SK-N-SH treated with all-trans-retinoic acid at 6 μM for 48 hours (cell line): ENCODE data around the gene FANCC.

Experiments
- ATAC-seq: fragments of 200-7000 bp; cut with Tn5 transposase; 3 replicates; pipeline ENCODE4 v1.9.1; 2020; ENCODE audit warnings: mild to moderate bottlenecking, moderate library complexity
- ARNTL ChIP-seq: fragments of 450-650 bp; formaldehyde crosslinking; IDR thresholded peaks from 2 replicates; pipeline ENCODE4 v1.5.0; 2020; ENCODE audit warnings: low read depth, mild to moderate bottlenecking, moderate library complexity, borderline replicate concordance
- BACH2 ChIP-seq: fragments of 250-450 bp; sonication (Bioruptor Pico); IDR thresholded peaks from 2 replicates; pipeline ENCODE4 v1.9.0; 2021; ENCODE audit warnings: mild to moderate bottlenecking, borderline replicate concordance
- CSDC2 ChIP-seq: fragments of 250-450 bp; sonication (Bioruptor Pico); IDR thresholded peaks from 2 replicates; pipeline ENCODE4 v1.5.0; 2020; ENCODE audit warnings: mild to moderate bottlenecking, moderate library complexity
- ESRRG ChIP-seq: fragments of 250-450 bp; sonication (Bioruptor Pico); IDR thresholded peaks from 2 replicates; pipeline ENCODE4 v1.6.1; 2021; ENCODE audit warnings: mild to moderate bottlenecking
- GLIS3 ChIP-seq: fragments of 250-450 bp; sonication (Bioruptor Pico); IDR thresholded peaks from 2 replicates; pipeline ENCODE4 v1.5.0; 2020; ENCODE audit warnings: mild to moderate bottlenecking, moderate library complexity
- OSR1 ChIP-seq: fragments of 250-450 bp; sonication (Bioruptor Pico); IDR thresholded peaks from 2 replicates; pipeline ENCODE4 v1.8.0; 2022; ENCODE audit warnings: moderate library complexity, mild to moderate bottlenecking, inconsistent platforms
- PPARA ChIP-seq: fragments of 250-450 bp; sonication (Bioruptor Pico); IDR thresholded peaks from 2 replicates; pipeline ENCODE4 v1.5.0; 2020; ENCODE audit warnings: mild to moderate bottlenecking, borderline replicate concordance
- SNAI2 ChIP-seq: fragments of 250-450 bp; sonication (Bioruptor Pico); IDR thresholded peaks from 2 replicates; pipeline ENCODE4 v1.5.0; 2020; ENCODE audit warnings: mild to moderate bottlenecking, moderate library complexity
- TCF4 ChIP-seq: fragments of 250-450 bp; sonication (Bioruptor Pico); IDR thresholded peaks from 2 replicates; pipeline ENCODE4 v1.8.0; 2021; ENCODE audit warnings: mild to moderate bottlenecking, moderate library complexity, borderline replicate concordance
- TOX ChIP-seq: fragments of 250-450 bp; sonication (Bioruptor Pico); IDR thresholded peaks from 2 replicates; pipeline ENCODE4 v1.8.0; 2021; ENCODE audit warnings: mild to moderate bottlenecking, moderate library complexity, borderline replicate concordance
- ZC3H10 ChIP-seq: fragments of 250-450 bp; sonication (Bioruptor Pico); IDR thresholded peaks from 2 replicates; pipeline ENCODE4 v1.5.1; 2021; ENCODE audit warnings: mild to moderate bottlenecking, moderate library complexity
- ZFP3 ChIP-seq: fragments of 250-450 bp; sonication (Bioruptor Pico); IDR thresholded peaks from 2 replicates; pipeline ENCODE4 v1.5.0; 2020; ENCODE audit warnings: mild to moderate bottlenecking, moderate library complexity
- ZFP30 ChIP-seq: fragments of 450-650 bp; formaldehyde crosslinking; IDR thresholded peaks from 2 replicates; pipeline ENCODE4 v1.5.0; 2022; ENCODE audit warnings: mild to moderate bottlenecking, moderate library complexity
- ZNF565 ChIP-seq: fragments of 450-650 bp; formaldehyde crosslinking; conservative IDR thresholded peaks from 2 replicates; pipeline ENCODE4 v1.5.0; 2020; ENCODE audit warnings: low read depth, mild to moderate bottlenecking, moderate library complexity
- ZNF70 ChIP-seq: fragments of 450-650 bp; formaldehyde crosslinking; IDR thresholded peaks from 2 replicates; pipeline ENCODE4 v1.5.0; 2020; ENCODE audit warnings: mild to moderate bottlenecking, moderate library complexity
- ZNF8 ChIP-seq: fragments of 450-650 bp; formaldehyde crosslinking; IDR thresholded peaks from 2 replicates; pipeline ENCODE4 v1.5.0; 2020; ENCODE audit warnings: mild to moderate bottlenecking, moderate library complexity
- TF ChIP-seq, protein P1 (sequence below): fragments of 250-450 bp; sonication (Bioruptor Pico); IDR thresholded peaks from 2 replicates; pipeline ENCODE4 v1.5.1; 2021; ENCODE audit warnings: mild to moderate bottlenecking, moderate library complexity
- TF ChIP-seq, protein P2 (sequence below): fragments of 250-450 bp; sonication (Bioruptor Pico); IDR thresholded peaks from 2 replicates; pipeline ENCODE4 v1.5.1; 2020; ENCODE audit warnings: low read depth, mild to moderate bottlenecking, moderate library complexity
- TF ChIP-seq, protein P3 (sequence below): fragments of 250-450 bp; sonication (Bioruptor Pico); IDR thresholded peaks from 2 replicates; pipeline ENCODE4 v1.8.0; 2020; ENCODE audit warnings: mild to moderate bottlenecking, moderate library complexity, borderline replicate concordance
- TF ChIP-seq, protein P4 (sequence below): fragments of 250-450 bp; sonication (Bioruptor Pico); IDR thresholded peaks from 2 replicates; pipeline ENCODE4 v1.8.0; 2021; ENCODE audit warnings: low read depth, mild to moderate bottlenecking, moderate library complexity, borderline replicate concordance

Gene FANCC

DNA sequence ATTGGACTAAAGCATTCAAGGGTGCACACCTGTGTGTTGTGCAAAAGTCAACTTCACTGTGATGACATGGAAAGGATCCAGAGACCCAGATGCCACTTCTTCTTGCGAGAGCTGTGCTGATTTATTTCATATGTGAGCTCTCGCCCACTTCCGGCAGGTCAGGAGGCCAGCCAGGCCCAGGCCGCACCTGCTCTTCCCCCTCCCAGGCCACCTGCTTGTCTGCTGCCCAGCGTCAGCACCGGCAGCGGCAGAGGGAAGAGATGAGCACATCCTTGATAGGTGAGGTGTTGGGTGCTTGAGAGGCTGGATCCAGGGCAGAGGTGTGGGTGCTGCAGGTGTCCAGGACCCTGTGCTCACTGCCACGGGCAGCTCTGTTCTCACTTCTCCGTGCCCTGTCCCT is 242.9 kb downstream of the FANCC start (continued):
- TF ChIP-seq, protein P1, sequence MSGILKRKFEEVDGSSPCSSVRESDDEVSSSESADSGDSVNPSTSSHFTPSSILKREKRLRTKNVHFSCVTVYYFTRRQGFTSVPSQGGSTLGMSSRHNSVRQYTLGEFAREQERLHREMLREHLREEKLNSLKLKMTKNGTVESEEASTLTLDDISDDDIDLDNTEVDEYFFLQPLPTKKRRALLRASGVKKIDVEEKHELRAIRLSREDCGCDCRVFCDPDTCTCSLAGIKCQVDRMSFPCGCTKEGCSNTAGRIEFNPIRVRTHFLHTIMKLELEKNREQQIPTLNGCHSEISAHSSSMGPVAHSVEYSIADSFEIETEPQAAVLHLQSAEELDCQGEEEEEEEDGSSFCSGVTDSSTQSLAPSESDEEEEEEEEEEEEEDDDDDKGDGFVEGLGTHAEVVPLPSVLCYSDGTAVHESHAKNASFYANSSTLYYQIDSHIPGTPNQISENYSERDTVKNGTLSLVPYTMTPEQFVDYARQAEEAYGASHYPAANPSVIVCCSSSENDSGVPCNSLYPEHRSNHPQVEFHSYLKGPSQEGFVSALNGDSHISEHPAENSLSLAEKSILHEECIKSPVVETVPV, result no peak
- TF ChIP-seq ZFP30 (CRISPR knock-in tag), result no peak
- TF ChIP-seq TOX (CRISPR knock-in tag), result no peak
- TF ChIP-seq ZNF70, result no peak

DNA sequence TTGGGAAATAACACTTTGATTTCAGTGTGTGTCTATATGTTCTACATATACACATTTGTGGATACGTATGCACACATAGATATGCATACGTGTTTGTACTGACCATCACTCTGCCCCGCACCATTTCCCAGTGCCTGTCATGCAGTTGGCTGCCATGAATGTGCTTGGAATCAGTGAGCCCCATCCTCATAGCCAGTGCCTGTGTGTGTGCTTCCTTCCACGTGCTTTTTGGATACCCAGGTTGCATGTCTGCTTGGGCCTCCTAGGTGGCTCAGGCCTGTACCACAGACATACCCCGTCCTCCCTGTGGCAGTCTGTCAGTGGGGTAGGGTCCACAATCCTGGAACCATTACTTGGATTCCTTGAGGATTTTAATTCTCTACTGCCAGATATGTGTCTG is 243.6 kb downstream of the FANCC start:
- no peak; the same call in 2 of the 3 replicates for ATAC-seq
- TF ChIP-seq, protein P2, sequence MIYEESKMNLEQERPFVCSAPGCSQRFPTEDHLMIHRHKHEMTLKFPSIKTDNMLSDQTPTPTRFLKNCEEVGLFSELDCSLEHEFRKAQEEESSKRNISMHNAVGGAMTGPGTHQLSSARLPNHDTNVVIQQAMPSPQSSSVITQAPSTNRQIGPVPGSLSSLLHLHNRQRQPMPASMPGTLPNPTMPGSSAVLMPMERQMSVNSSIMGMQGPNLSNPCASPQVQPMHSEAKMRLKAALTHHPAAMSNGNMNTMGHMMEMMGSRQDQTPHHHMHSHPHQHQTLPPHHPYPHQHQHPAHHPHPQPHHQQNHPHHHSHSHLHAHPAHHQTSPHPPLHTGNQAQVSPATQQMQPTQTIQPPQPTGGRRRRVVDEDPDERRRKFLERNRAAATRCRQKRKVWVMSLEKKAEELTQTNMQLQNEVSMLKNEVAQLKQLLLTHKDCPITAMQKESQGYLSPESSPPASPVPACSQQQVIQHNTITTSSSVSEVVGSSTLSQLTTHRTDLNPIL (CRISPR knock-in tag), result no peak
- TF ChIP-seq TOX (CRISPR knock-in tag) (no peak), ZFP3 (no peak), ZFP30 (CRISPR knock-in tag) (no peak), ZC3H10 (CRISPR knock-in tag) (no peak), BACH2 (no peak), CSDC2 (CRISPR knock-in tag) (no peak), ZNF70 (no peak), ZNF8 (no peak)
- TF ChIP-seq, protein P1, result no peak
- TF ChIP-seq, protein P3, sequence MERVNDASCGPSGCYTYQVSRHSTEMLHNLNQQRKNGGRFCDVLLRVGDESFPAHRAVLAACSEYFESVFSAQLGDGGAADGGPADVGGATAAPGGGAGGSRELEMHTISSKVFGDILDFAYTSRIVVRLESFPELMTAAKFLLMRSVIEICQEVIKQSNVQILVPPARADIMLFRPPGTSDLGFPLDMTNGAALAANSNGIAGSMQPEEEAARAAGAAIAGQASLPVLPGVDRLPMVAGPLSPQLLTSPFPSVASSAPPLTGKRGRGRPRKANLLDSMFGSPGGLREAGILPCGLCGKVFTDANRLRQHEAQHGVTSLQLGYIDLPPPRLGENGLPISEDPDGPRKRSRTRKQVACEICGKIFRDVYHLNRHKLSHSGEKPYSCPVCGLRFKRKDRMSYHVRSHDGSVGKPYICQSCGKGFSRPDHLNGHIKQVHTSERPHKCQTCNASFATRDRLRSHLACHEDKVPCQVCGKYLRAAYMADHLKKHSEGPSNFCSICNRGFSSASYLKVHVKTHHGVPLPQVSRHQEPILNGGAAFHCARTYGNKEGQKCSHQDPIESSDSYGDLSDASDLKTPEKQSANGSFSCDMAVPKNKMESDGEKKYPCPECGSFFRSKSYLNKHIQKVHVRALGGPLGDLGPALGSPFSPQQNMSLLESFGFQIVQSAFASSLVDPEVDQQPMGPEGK (CRISPR knock-in tag), result no peak

DNA sequence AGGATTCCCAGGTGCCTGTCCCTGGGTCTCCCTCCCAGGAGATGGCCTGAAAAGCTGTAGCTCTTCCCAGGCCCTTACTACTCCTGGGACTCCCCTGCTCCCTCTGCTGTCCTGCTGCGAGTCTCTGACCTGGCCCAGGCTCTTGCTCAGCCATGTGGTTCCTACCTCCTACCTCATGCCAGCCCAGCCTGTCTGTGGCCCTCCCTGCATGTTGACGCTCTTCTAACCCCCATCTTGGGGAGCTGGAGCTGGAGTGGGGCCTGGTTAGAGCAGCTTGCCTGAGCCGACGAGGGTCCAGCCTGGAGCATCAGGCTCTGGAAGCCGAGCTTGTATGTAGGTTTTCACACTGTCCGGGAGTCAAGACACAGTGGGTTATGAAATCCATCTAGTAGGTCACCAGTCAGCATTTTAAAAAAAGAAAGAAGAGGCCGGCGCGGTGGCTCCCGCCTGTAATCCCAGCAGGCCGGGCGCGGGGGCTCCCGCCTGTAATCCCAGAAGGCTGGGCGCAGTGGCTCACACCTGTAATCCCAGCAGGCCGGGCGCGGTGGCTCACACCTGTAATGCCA is 244.4 kb downstream of the FANCC start:
- TF ChIP-seq OSR1 (CRISPR knock-in tag) (no peak), GLIS3 (CRISPR knock-in tag) (no peak), SNAI2 (CRISPR knock-in tag) (no peak), ZC3H10 (CRISPR knock-in tag) (no peak), ZNF565 (no peak), PPARA (CRISPR knock-in tag) (no peak), ZFP30 (CRISPR knock-in tag) (no peak), ZNF8 (no peak), BACH2 (no peak), TCF4 (CRISPR knock-in tag) (no peak), ZNF70 (no peak), CSDC2 (CRISPR knock-in tag) (no peak), ARNTL (CRISPR knock-in tag) (no peak), ESRRG (CRISPR knock-in tag) (no peak)
- TF ChIP-seq, protein P4, sequence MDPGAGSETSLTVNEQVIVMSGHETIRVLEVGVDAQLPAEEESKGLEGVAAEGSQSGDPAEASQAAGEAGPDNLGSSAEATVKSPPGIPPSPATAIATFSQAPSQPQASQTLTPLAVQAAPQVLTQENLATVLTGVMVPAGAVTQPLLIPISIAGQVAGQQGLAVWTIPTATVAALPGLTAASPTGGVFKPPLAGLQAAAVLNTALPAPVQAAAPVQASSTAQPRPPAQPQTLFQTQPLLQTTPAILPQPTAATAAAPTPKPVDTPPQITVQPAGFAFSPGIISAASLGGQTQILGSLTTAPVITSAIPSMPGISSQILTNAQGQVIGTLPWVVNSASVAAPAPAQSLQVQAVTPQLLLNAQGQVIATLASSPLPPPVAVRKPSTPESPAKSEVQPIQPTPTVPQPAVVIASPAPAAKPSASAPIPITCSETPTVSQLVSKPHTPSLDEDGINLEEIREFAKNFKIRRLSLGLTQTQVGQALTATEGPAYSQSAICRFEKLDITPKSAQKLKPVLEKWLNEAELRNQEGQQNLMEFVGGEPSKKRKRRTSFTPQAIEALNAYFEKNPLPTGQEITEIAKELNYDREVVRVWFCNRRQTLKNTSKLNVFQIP (CRISPR knock-in tag), result no peak
- TF ChIP-seq, protein P2 (CRISPR knock-in tag), result no peak
- TF ChIP-seq, protein P1, result no peak
- ATAC-seq, result peak; percentile 40
